HEK293 (cell line): ENCODE measurements around the gene GAREM1.

Experiments
- ZNF747 ChIP-seq: fragments of 450-650 bp; formaldehyde crosslinking; IDR thresholded peaks from 2 replicates; pipeline ENCODE4 v1.5.1; 2016; ENCODE audit warnings: missing biosample characterization, missing genetic modification characterization
- TF ChIP-seq, protein P1 (sequence below): fragments of 450-650 bp; formaldehyde crosslinking; IDR thresholded peaks from 2 replicates; pipeline ENCODE4 v1.5.1; 2016; ENCODE audit warnings: missing biosample characterization, missing genetic modification characterization

DNA sequence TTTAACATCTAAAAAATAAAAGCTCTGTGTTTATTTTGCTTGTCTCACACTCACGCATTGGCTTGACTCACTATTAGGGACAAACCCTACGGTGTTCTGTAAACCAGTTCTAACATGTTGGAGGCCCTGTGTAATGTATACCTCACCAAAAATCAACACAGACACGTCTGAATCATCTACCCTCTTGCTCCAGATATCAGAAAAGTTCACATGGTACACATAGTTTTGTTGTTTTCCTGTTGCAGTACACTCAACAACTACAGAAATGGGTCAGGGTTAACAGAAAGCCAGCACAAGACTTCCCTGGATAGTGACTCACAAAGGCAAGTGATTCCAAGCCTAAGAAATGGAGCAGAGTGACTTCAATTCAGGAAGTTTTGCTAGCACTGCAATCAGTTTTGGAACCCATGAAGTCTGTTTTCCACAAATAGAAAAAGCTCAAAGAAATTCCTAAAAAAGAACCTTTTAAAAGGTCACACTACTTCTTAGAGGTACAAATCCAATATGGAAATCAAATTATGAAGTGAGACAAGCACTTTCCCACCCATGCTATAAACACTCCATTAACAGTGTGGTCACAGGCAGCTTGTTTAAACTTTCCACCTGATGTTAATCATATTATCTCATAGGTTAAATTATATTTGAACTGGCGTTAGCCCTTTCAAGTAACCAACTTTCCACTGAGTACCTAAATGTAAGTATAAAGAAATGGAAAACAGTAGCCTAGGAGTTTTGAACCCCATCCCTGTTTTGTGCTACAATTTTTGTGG lies 87.4 kb downstream of the GAREM1 start:
- no peak for TF ChIP-seq ZNF747 (tag by site-specific recombination)
- TF ChIP-seq, protein P1, sequence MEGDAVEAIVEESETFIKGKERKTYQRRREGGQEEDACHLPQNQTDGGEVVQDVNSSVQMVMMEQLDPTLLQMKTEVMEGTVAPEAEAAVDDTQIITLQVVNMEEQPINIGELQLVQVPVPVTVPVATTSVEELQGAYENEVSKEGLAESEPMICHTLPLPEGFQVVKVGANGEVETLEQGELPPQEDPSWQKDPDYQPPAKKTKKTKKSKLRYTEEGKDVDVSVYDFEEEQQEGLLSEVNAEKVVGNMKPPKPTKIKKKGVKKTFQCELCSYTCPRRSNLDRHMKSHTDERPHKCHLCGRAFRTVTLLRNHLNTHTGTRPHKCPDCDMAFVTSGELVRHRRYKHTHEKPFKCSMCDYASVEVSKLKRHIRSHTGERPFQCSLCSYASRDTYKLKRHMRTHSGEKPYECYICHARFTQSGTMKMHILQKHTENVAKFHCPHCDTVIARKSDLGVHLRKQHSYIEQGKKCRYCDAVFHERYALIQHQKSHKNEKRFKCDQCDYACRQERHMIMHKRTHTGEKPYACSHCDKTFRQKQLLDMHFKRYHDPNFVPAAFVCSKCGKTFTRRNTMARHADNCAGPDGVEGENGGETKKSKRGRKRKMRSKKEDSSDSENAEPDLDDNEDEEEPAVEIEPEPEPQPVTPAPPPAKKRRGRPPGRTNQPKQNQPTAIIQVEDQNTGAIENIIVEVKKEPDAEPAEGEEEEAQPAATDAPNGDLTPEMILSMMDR = no peak
